ENCODE data around the gene FAM171A1. TPM values are rescaled to one million over a fixed set of nuclear protein-coding genes. Genes with fewer than 3 reads are reported as not detected.

FAM171A1 gene
- polyA plus RNA-seq, 6 donors from 2014 or later = 0.05 to 0.86 (median 0.31) TPM; not detected in 3

GRCh38 chr10:15228426-15228825 lies 142.7 kb downstream of the FAM171A1 start:
- DNase-seq (no peak), ATAC-seq (ENCODE audit: low read depth in 2 of 2) (no peak)
- Mint-ChIP-seq H3K27me3 (peaks cover 12 to 19% (median 13%) of the 10 kb centered on the region in 3 donors), H3K4me3 (no peak overlapping the region), H3K4me1 (peaks cover 0 to 5% (median 0%) of the 10 kb centered on the region in 3 donors), H3K27ac (peak overlapping the region in 1 of 6 donors; percentile 16), H3K9me3 (peaks cover 11 to 21% (median 16%) of the 10 kb centered on the region in 7 donors), H3K36me3 (peaks cover 0 to 23% of the 10 kb centered on the region in 2 donors)

GRCh38 chr10:15227611-15228372 lies 143.3 kb downstream of the FAM171A1 start:
- H3K27ac Mint-ChIP-seq = no peak overlapping the region
- H3K4me3 Mint-ChIP-seq = no peak overlapping the region
- peaks cover 11 to 22% (median 16%) of the 10 kb centered on the region in 7 donors for H3K9me3 Mint-ChIP-seq
- H3K27me3 Mint-ChIP-seq = peaks cover 12 to 19% (median 13%) of the 10 kb centered on the region in 3 donors
- ATAC-seq (ENCODE audit: low read depth in 2 of 2) = no peak
- no peak for DNase-seq
- peaks cover 0 to 23% of the 10 kb centered on the region in 2 donors for H3K36me3 Mint-ChIP-seq
- peaks cover 0 to 5% (median 0%) of the 10 kb centered on the region in 3 donors for H3K4me1 Mint-ChIP-seq

GRCh38 chr10:15225511-15225910 lies 145.6 kb downstream of the FAM171A1 start:
- Mint-ChIP-seq H3K9me3 (peaks cover 11 to 23% (median 16%) of the 10 kb centered on the region in 7 donors), H3K4me3 (no peak overlapping the region), H3K27ac (no peak overlapping the region), H3K4me1 (peaks cover 0 to 5% (median 0%) of the 10 kb centered on the region in 3 donors), H3K36me3 (peaks cover 0 to 23% of the 10 kb centered on the region in 2 donors), H3K27me3 (peaks cover 15 to 19% (median 19%) of the 10 kb centered on the region in 3 donors)
- no peak for DNase-seq
- ATAC-seq (ENCODE audit: low read depth in 2 of 2) = no peak

- Mint-ChIP-seq H3K4me1 (peaks cover 0 to 5% (median 0%) of the 10 kb centered on the region in 3 donors), H3K27ac (no peak overlapping the region), H3K4me3 (no peak overlapping the region), H3K36me3 (peaks cover 0 to 21% of the 10 kb centered on the region in 2 donors), H3K27me3 (peaks cover 15 to 19% (median 17%) of the 10 kb centered on the region in 3 donors), H3K9me3 (peaks cover 11 to 23% (median 16%) of the 10 kb centered on the region in 7 donors)
- ATAC-seq (ENCODE audit: low read depth in 2 of 2) (no peak), DNase-seq (no peak)
Observed at GRCh38 chr10:15224948-15225347, 146.1 kb downstream of the FAM171A1 start.

- Mint-ChIP-seq H3K4me1 (no peaks in the 10 kb centered on the region), H3K27me3 (peaks cover 0 to 17% (median 6%) of the 10 kb centered on the region in 3 donors), H3K4me3 (no peak overlapping the region), H3K9me3 (peaks cover 9 to 20% (median 15%) of the 10 kb centered on the region in 7 donors), H3K27ac (no peak overlapping the region), H3K36me3 (peaks cover 0 to 14% of the 10 kb centered on the region in 2 donors)
- no peak for ATAC-seq (ENCODE audit: low read depth in 2 of 2)
- no peak for DNase-seq
Observed at GRCh38 chr10:15223174-15223573, 147.9 kb downstream of the FAM171A1 start.

- DNase-seq = no peak
- Mint-ChIP-seq H3K36me3 (peaks cover 0 to 14% of the 10 kb centered on the region in 2 donors), H3K9me3 (peaks cover 9 to 20% (median 15%) of the 10 kb centered on the region in 7 donors), H3K4me1 (no peaks in the 10 kb centered on the region), H3K27ac (no peak overlapping the region), H3K27me3 (peaks cover 0 to 14% (median 3%) of the 10 kb centered on the region in 3 donors), H3K4me3 (no peak overlapping the region)
- ATAC-seq (ENCODE audit: low read depth in 2 of 2) = no peak
Observed at GRCh38 chr10:15222511-15222910, 148.6 kb downstream of the FAM171A1 start.

GRCh38 chr10:15220445-15220844 lies 150.6 kb downstream of the FAM171A1 start:
- H3K4me3 Mint-ChIP-seq = no peak overlapping the region
- H3K9me3 Mint-ChIP-seq = peaks cover 9 to 18% (median 14%) of the 10 kb centered on the region in 7 donors
- no peak for DNase-seq
- no peak for ATAC-seq (ENCODE audit: low read depth in 2 of 2)
- H3K4me1 Mint-ChIP-seq = no peaks in the 10 kb centered on the region
- H3K27ac Mint-ChIP-seq = no peak overlapping the region
- peaks cover 0 to 10% (median 3%) of the 10 kb centered on the region in 3 donors for H3K27me3 Mint-ChIP-seq
- H3K36me3 Mint-ChIP-seq = peaks cover 0 to 14% of the 10 kb centered on the region in 2 donors

GRCh38 chr10:15216700-15217099 lies 154.4 kb downstream of the FAM171A1 start:
- Mint-ChIP-seq H3K9me3 (peaks cover 0 to 2% (median 0%) of the 10 kb centered on the region in 7 donors), H3K27me3 (peaks cover 8 to 15% (median 9%) of the 10 kb centered on the region in 3 donors), H3K36me3 (no peaks in the 10 kb centered on the region), H3K4me1 (no peaks in the 10 kb centered on the region), H3K4me3 (no peak overlapping the region), H3K27ac (no peak overlapping the region)
- no peak for ATAC-seq (ENCODE audit: low read depth in 2 of 2)
- no peak for DNase-seq

- no peaks in the 10 kb centered on the region for H3K36me3 Mint-ChIP-seq
Observed at GRCh38 chr10:15214237-15214636, 156.9 kb downstream of the FAM171A1 start.

GRCh38 chr10:15213461-15213861 lies 157.6 kb downstream of the FAM171A1 start:
- ATAC-seq (ENCODE audit: low read depth in 2 of 2) (no peak), DNase-seq (no peak)
- no peak overlapping the region for H3K4me3 Mint-ChIP-seq
- peaks cover 6 to 9% (median 8%) of the 10 kb centered on the region in 3 donors for H3K27me3 Mint-ChIP-seq
- peak overlapping the region in 1 of 6 donors; percentile 42 for H3K27ac Mint-ChIP-seq
- H3K9me3 Mint-ChIP-seq = peaks cover 0 to 2% (median 0%) of the 10 kb centered on the region in 7 donors
- no peaks in the 10 kb centered on the region for H3K36me3 Mint-ChIP-seq
- peaks cover 7 to 16% (median 16%) of the 10 kb centered on the region in 3 donors for H3K4me1 Mint-ChIP-seq

More at GRCh38 chr10:15214237-15214636, 156.9 kb downstream of the FAM171A1 start:
- peaks cover 0 to 2% (median 0%) of the 10 kb centered on the region in 7 donors for H3K9me3 Mint-ChIP-seq
- peaks cover 6 to 12% (median 8%) of the 10 kb centered on the region in 3 donors for H3K27me3 Mint-ChIP-seq
- no peak for ATAC-seq (ENCODE audit: low read depth in 2 of 2)
- peaks cover 0 to 12% (median 9%) of the 10 kb centered on the region in 3 donors for H3K4me1 Mint-ChIP-seq
- no peak for DNase-seq
- H3K27ac Mint-ChIP-seq = no peak overlapping the region
- H3K4me3 Mint-ChIP-seq = no peak overlapping the region

GRCh38 chr10:15211464-15211979 lies 159.6 kb downstream of the FAM171A1 start:
- Mint-ChIP-seq H3K9me3 (peaks cover 0 to 2% (median 0%) of the 10 kb centered on the region in 7 donors), H3K36me3 (no peaks in the 10 kb centered on the region), H3K27me3 (peaks cover 6 to 9% (median 8%) of the 10 kb centered on the region in 3 donors), H3K4me3 (no peak overlapping the region), H3K27ac (peak overlapping the region in 2 of 6 donors; percentile 18 to 76), H3K4me1 (peaks cover 11 to 29% (median 28%) of the 10 kb centered on the region in 3 donors)
- DNase-seq = no peak
- no peak for ATAC-seq (ENCODE audit: low read depth in 2 of 2)

GRCh38 chr10:15210521-15210920 lies 160.6 kb downstream of the FAM171A1 start:
- H3K36me3 Mint-ChIP-seq = no peaks in the 10 kb centered on the region
- H3K27ac Mint-ChIP-seq = peak overlapping the region in 2 of 6 donors; percentile 17 to 30
- no peak overlapping the region for H3K4me3 Mint-ChIP-seq
- DNase-seq = no peak
- H3K9me3 Mint-ChIP-seq = peaks cover 0 to 2% (median 0%) of the 10 kb centered on the region in 7 donors
- no peak for ATAC-seq (ENCODE audit: low read depth in 2 of 2)
- H3K27me3 Mint-ChIP-seq = peaks cover 6 to 9% (median 8%) of the 10 kb centered on the region in 3 donors
- H3K4me1 Mint-ChIP-seq = peaks cover 11 to 29% (median 28%) of the 10 kb centered on the region in 3 donors

- Mint-ChIP-seq H3K27ac (peak overlapping the region in 3 of 6 donors; percentile 11 to 88 (median 72)), H3K9me3 (peaks cover 0 to 2% (median 0%) of the 10 kb centered on the region in 7 donors), H3K36me3 (no peaks in the 10 kb centered on the region), H3K4me3 (peak overlapping the region in 2 of 8 donors; percentile 45 to 59), H3K27me3 (peaks cover 6 to 9% (median 8%) of the 10 kb centered on the region in 3 donors), H3K4me1 (peaks cover 11 to 29% (median 28%) of the 10 kb centered on the region in 3 donors)
- peak; percentile 66 to 67 for ATAC-seq (ENCODE audit: low read depth in 2 of 2)
- peak; percentile 62 for DNase-seq
Observed at GRCh38 chr10:15209827-15210509, 161.1 kb downstream of the FAM171A1 start.

All from naive B cell (primary cell).